ENCODE results near the gene RUNX3. TPM values are rescaled to one million over a fixed set of nuclear protein-coding genes. Genes with fewer than 3 reads are reported as not detected.

The RUNX3 gene
- total and polyA plus RNA-seq, 2 donors (not counting 1 experiment from before 2014, with no cell fraction given) = 86.0 to 127 TPM

DNA sequence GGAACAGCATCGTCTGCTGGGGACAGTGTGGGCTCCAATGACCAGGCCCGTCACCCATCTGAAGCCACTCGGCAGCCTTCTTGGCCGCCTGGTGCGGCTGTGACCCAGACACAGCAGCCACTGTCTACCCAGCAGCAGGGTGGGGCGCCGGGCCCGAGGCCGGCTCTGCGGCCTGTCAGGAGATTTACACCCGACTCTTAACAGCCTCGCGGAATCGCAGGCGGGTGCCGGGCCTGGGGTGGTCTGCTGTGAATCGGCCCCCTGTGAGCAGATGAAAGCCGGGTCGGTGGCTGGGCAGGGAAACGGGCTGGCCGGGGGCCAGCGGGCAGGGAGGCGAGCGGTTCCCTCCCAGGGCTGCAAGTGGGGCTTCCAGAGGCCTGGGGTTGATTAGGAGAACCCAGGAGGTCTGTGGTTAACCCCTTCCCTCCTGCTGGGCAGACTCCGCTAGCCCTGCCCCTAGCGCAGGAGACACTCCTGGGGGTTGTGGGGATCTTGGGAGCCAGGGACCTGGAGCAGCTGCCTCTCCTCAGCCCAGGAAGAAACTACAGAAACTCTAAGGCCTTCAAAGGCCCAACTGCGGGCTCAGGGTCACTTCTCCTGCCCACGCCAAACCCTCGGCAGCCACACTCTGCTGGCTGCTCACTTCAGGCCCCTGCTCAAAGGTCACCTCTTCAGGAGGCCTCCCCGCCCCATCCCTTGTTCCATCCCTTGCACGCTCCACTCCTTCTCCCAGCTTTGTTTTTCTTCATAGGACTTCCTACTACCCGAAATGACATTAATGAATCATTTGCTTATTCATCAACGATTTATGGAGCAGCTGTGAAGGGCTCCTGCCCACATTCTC, 15.6 kb downstream of the RUNX3 start:
- CTCF ChIA-PET = interaction anchor here (0.7 to 1.1 kb wide), 3 partner anchors 14 to 290 kb away, joined by 3 read pairs; no protein-coding TSS in a partner anchor
- DNase-seq = no peak
- H3K27ac ChIP-seq (ENCODE audit: low read length in 2 of 2) = no peak overlapping the region

More for the DNA sequence above, 15.6 kb downstream of the RUNX3 start:
- Histone ChIP-seq H3K79me2 (ENCODE audit: control insufficient read depth, insufficient read depth, low read length) (peaks cover 98% of the 10 kb centered on the region), H2AFZ (ENCODE audit: insufficient read depth, low read depth, low read length, poor library complexity, severe bottlenecking) (no peak overlapping the region), H3K4me2 (replicated peaks; ENCODE audit: low read depth, low read length, poor library complexity, severe bottlenecking) (no peak overlapping the region), H4K20me1 (ENCODE audit: control insufficient read depth, insufficient read depth, low read length, poor library complexity, severe bottlenecking) (peaks cover 100% of the 10 kb centered on the region), H3K27me3 (replicated peaks in 1 of 4; ENCODE audit: control extremely low read depth in 1 of 4, control insufficient read depth in 3 of 4, insufficient read depth in 4 of 4, low read length in 3 of 4) (no peaks in the 10 kb centered on the region), H3K4me3 (ENCODE audit: control extremely low read depth in 1 of 5, extremely low read depth in 1 of 5, insufficient read depth in 1 of 5, low read depth in 2 of 5, low read length in 4 of 5) (no peak overlapping the region), H3K9ac (ENCODE audit: low read length) (no peak overlapping the region), H3K4me1 (ENCODE audit: control insufficient read depth in 2 of 2, insufficient read depth in 2 of 2, low read length in 2 of 2) (peaks cover 9 to 21% of the 10 kb centered on the region in 2 donors), H3K9me3 (ENCODE audit: control extremely low read depth in 1 of 3, control insufficient read depth in 2 of 3, insufficient read depth in 1 of 3, low read length in 2 of 3) (no peaks in the 10 kb centered on the region), H3K36me3 (replicated peaks in 1 of 2; ENCODE audit: control extremely low read depth in 1 of 2, control insufficient read depth in 1 of 2, extremely low read depth in 1 of 2, insufficient read depth in 2 of 2, low read length in 1 of 2) (peaks cover 0 to 84% of the 10 kb centered on the region in 2 experiments)
- Mint-ChIP-seq H3K9me3 (ENCODE audit: insufficient read depth) (no peaks in the 10 kb centered on the region), H3K4me3 (no peak overlapping the region), H3K27me3 (no peaks in the 10 kb centered on the region), H3K27ac (no peak overlapping the region), H3K4me1 (peaks cover 43% of the 10 kb centered on the region)
- no peak for ATAC-seq (ENCODE audit: low read depth)
- TF ChIP-seq, protein P1, sequence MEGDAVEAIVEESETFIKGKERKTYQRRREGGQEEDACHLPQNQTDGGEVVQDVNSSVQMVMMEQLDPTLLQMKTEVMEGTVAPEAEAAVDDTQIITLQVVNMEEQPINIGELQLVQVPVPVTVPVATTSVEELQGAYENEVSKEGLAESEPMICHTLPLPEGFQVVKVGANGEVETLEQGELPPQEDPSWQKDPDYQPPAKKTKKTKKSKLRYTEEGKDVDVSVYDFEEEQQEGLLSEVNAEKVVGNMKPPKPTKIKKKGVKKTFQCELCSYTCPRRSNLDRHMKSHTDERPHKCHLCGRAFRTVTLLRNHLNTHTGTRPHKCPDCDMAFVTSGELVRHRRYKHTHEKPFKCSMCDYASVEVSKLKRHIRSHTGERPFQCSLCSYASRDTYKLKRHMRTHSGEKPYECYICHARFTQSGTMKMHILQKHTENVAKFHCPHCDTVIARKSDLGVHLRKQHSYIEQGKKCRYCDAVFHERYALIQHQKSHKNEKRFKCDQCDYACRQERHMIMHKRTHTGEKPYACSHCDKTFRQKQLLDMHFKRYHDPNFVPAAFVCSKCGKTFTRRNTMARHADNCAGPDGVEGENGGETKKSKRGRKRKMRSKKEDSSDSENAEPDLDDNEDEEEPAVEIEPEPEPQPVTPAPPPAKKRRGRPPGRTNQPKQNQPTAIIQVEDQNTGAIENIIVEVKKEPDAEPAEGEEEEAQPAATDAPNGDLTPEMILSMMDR (IDR thresholded peaks at IDR 0.05) = no peak
- no peak for TF ChIP-seq EZH2 (IDR thresholded peaks at IDR 0.05; ENCODE audit: borderline replicate concordance, insufficient read depth, low read depth, low read length, poor library complexity, severe bottlenecking)
- POLR2A ChIA-PET = no interaction called here
- WGBS (ENCODE audit: insufficient coverage) = 92% methylated on average over 33 of the region's 33 CpGs
- intact Hi-C loops (cut with micrococcal nuclease) = no loop called here
